ENCODE measurements around the gene EGR1. TPM values are rescaled to one million over a fixed set of nuclear protein-coding genes. Genes with fewer than 3 reads are reported as not detected.

EGR1 gene
- total RNA-seq, 1 experiment from 2014 or later, result 83.3 TPM

- H3K9ac ChIP-seq (ENCODE audit: extremely low read depth, insufficient read length, low read length), result no peak overlapping the region
- H3K79me1 ChIP-seq (ENCODE audit: insufficient read depth, low read depth, low read length, poor library complexity, severe bottlenecking), result no peaks in the 10 kb centered on the region
- H3K27me3 Mint-ChIP-seq (ENCODE audit: low read depth), result peaks cover 4% of the 10 kb centered on the region; the same call in 1 of the 2 replicates
- no peak overlapping the region for H3K4me2 ChIP-seq (ENCODE audit: insufficient read depth, insufficient read length, low read length)
- no peak overlapping the region for H2AFZ ChIP-seq (ENCODE audit: low read length)
- H3K9me3 Mint-ChIP-seq, result no peaks in the 10 kb centered on the region
- no peak overlapping the region for H3K27ac Mint-ChIP-seq
- no CpG with 5 or more reads among the region's 6 CpGs for WGBS (ENCODE audit: extremely low coverage, insufficient read length, low lambda C conversion rate)
- no peak overlapping the region for H2BK120ac ChIP-seq (ENCODE audit: low read depth, low read length, poor library complexity, severe bottlenecking)
- no peak overlapping the region for H2AK5ac ChIP-seq (ENCODE audit: insufficient read length, low read length)
- no peak overlapping the region for H3T11ph ChIP-seq (ENCODE audit: low read length)
- no peaks in the 10 kb centered on the region for H3K79me2 ChIP-seq (ENCODE audit: insufficient read depth, low read length)
- DNase-seq, result no peak
- peaks cover 36 to 52% of the 10 kb centered on the region in 2 experiments for H3K4me1 Mint-ChIP-seq
- no peak overlapping the region for H4K91ac ChIP-seq (ENCODE audit: insufficient read length, low read depth, low read length)
- TF ChIP-seq CTCF (conservative IDR thresholded peaks at IDR 0.05), result no peak
- H3K36me3 Mint-ChIP-seq (ENCODE audit: insufficient read depth in 1 of 3, low read depth in 3 of 3), result no peaks in the 10 kb centered on the region; a peak in 1 of 7 replicates
- H4K8ac ChIP-seq (replicated peaks; ENCODE audit: insufficient read length, low read depth, low read length), result no peak overlapping the region
- no peak overlapping the region for H2BK5ac ChIP-seq (ENCODE audit: insufficient read length, low read length)
- no peaks in the 10 kb centered on the region for H3K9me3 ChIP-seq (ENCODE audit: control insufficient read depth, low read depth, low read length)
- no peak overlapping the region for H2BK12ac ChIP-seq (ENCODE audit: insufficient read length, low read depth, low read length)
- H3K14ac ChIP-seq (ENCODE audit: insufficient read depth, low read length), result no peak overlapping the region
- no peak overlapping the region for H2BK20ac ChIP-seq (ENCODE audit: low read depth, low read length, poor library complexity, severe bottlenecking)
- H3K18ac ChIP-seq (ENCODE audit: insufficient read length, low read depth, low read length), result no peak overlapping the region
- no peak overlapping the region for H4K5ac ChIP-seq (ENCODE audit: insufficient read length, low read depth, low read length)
- no peak overlapping the region for H3K4me3 Mint-ChIP-seq
- no peak overlapping the region for H3K4ac ChIP-seq (ENCODE audit: low read depth, low read length)
- no peaks in the 10 kb centered on the region for H4K20me1 ChIP-seq (ENCODE audit: control insufficient read depth, insufficient read depth, insufficient read length)
- H3K4me1 ChIP-seq (ENCODE audit: insufficient read depth, low read length), result no peaks in the 10 kb centered on the region; the same call in 1 of the 2 replicates
- no peak overlapping the region for H2BK15ac ChIP-seq (ENCODE audit: low read depth, low read length)
- H3K23ac ChIP-seq (ENCODE audit: insufficient read length, low read depth, low read length), result no peak overlapping the region
- H3K27me3 ChIP-seq (ENCODE audit: insufficient read depth, low read length), result no peaks in the 10 kb centered on the region
- no peaks in the 10 kb centered on the region for H3K23me2 ChIP-seq (ENCODE audit: insufficient read length, low read depth, low read length, poor library complexity, severe bottlenecking)
- H3K56ac ChIP-seq (ENCODE audit: insufficient read length, low read depth, low read length), result no peak overlapping the region
- H3K27ac ChIP-seq (ENCODE audit: insufficient read length, low read depth, low read length), result no peak overlapping the region
Measured at GRCh38 chr5:138452720-138453119, 12.6 kb upstream of the EGR1 start.
